HUES6 (cell line): ENCODE results near the gene ZFP64.
A peak's percentile ranks its signal among the peaks of the same experiment; 100 is the strongest.

Source experiments
- H3K27ac ChIP-seq: 2 replicates; pipeline ENCODE4 v1.7.0; 2013; ENCODE audit warnings: low read depth, mild to moderate bottlenecking, low read length, inconsistent platforms
- H3K27me3 ChIP-seq: 2 replicates; pipeline ENCODE4 v1.6.1; 2013; ENCODE audit warnings: low read length; ENCODE audit not compliant: control insufficient read depth, insufficient read depth
- H3K36me3 ChIP-seq: 2 replicates; pipeline ENCODE4 v1.6.1; 2013; ENCODE audit warnings: low read length; ENCODE audit not compliant: control insufficient read depth, insufficient read depth
- H3K4me1 ChIP-seq: 2 replicates; pipeline ENCODE4 v1.6.1; 2013; ENCODE audit warnings: low read length; ENCODE audit not compliant: control insufficient read depth, insufficient read depth
- H3K4me3 ChIP-seq: 2 replicates; pipeline ENCODE4 v1.5.1; 2013; ENCODE audit warnings: low read depth, low read length
- H3K9ac ChIP-seq: one replicate; pipeline ENCODE4 v1.6.1; 2013; ENCODE audit warnings: mild to moderate bottlenecking, low read length
- H3K9me3 ChIP-seq: 2 replicates; pipeline ENCODE4 v1.6.1; 2013; ENCODE audit warnings: low read depth, low read length; ENCODE audit not compliant: control insufficient read depth, insufficient read depth

ZFP64 gene

DNA sequence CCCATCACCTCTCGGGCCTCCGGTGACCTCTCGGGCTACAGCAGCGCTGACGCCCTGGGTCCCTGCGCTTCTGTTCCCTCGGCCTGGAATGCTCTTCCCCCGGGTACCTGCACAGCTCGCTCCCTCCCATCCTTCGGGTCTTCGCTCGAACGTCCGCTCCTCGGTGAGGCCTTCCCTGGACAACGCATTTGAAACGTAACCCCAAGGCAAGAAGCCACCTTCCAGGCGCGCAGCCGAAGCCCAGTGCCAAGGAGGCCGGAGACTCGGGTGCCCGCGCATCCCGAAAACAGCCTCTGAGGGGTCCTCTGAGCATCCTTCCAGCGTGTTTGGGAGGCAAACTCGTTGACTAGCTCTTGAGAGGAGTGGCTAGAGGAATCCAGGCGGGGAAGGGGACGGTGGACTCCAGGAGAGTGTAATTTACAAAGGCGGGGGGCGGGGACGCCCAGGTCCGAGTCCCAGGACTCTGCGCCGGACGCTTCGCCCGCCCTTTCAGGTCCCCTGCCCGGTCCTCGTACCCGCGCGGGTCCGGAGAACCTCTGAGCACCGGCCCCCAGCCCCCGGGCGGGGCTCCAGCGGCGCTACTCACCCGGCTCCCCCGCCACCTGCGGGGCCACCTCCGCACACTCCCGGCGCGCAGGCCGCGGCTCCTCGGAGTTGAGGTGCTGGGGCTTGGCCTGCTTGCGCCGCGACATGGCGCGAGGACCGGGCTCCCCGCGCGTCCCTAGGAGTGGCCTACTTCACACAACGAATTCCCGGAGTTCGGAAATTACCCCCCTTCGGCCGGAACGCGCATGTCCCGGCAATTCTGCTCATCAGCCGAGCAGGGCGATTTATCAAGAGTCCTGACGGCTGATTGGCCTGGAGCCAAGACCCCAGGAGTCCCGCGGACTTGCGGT lies 86.8 kb downstream of the ZFP64 start:
- no peaks in the 10 kb centered on the region for H3K36me3 ChIP-seq
- H3K9ac ChIP-seq: peak overlapping the region; percentile 58
- no peaks in the 10 kb centered on the region for H3K9me3 ChIP-seq
- peaks cover 13% of the 10 kb centered on the region for H3K4me1 ChIP-seq
- no peak overlapping the region; the same call in 1 of the 2 replicates for H3K27ac ChIP-seq
- H3K4me3 ChIP-seq: peak overlapping the region; percentile 72
- peaks cover 58% of the 10 kb centered on the region for H3K27me3 ChIP-seq

DNA sequence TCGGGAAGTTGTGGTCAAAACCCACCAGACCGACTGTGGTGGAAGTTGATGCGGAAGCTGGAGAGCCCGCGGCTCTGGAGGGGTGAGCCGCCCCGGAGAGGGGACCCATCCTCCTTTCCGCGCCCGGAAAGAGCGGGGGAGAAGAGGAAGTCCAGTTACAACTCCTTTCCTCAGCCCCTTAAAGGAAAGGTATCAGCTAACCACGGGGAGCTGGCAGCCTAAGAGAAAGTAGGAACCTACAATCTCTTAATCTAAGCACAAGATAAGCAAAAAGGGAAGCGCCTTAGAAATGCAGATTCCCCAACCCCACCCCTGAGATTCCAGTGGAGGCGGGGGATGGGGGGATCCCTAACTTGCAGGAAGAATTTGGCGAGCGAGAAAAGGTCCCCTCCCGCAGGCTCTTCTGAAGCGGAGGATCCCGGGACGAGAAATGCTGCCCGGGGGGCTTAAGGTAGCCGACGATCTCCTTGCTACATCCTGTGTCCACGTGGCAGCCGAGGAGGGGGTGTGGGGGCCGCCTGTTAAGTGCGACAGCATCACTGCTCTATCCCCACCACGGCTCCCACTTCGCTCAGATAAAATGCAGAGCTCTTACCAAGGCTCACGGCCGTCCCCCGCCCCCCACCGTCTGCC lies 87.5 kb downstream of the ZFP64 start:
- Histone ChIP-seq H3K9ac (peak overlapping the region; percentile 58), H3K4me1 (peaks cover 13% of the 10 kb centered on the region), H3K4me3 (peak overlapping the region; percentile 72), H3K27me3 (peaks cover 66% of the 10 kb centered on the region), H3K27ac (no peak overlapping the region; the same call in 1 of the 2 replicates), H3K9me3 (no peaks in the 10 kb centered on the region), H3K36me3 (no peaks in the 10 kb centered on the region)

DNA sequence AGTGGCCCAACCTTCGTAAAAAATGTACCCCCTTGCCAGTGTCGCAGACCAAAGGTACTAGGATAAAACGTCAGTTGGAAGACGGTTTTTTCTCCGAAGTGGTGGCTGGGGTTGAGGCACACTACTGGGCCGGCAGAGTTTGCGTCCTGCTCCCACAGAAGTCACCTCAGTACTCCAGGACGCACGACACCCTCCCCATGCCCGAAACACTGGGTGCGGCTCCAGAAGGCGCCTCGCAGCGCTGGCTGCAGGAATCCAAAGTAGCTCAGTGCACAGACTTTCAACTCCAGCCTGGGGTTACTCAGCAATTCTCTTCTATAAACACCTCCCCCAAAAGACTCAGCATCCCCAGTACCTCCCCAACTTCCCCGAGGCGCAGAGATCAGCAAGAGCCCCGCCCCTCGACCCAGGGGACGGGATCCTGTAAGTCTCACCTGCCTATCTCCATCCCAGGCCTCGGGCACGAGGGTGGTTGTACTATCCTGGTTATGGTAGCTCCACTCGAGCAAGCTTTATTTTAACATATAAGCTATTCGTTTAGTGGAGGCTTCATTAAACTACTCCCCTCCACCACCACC lies 88.2 kb downstream of the ZFP64 start:
- H3K9me3 ChIP-seq: no peaks in the 10 kb centered on the region
- H3K4me3 ChIP-seq: peak overlapping the region; percentile 72
- no peak overlapping the region; the same call in 1 of the 2 replicates for H3K27ac ChIP-seq
- 0 out of 2 replicates have a peak, but pooled peaks cover under 1% of the 10 kb centered on the region for H3K36me3 ChIP-seq
- H3K4me1 ChIP-seq: peaks cover 13% of the 10 kb centered on the region
- peak overlapping the region; percentile 58 for H3K9ac ChIP-seq
- peaks cover 71% of the 10 kb centered on the region for H3K27me3 ChIP-seq

DNA sequence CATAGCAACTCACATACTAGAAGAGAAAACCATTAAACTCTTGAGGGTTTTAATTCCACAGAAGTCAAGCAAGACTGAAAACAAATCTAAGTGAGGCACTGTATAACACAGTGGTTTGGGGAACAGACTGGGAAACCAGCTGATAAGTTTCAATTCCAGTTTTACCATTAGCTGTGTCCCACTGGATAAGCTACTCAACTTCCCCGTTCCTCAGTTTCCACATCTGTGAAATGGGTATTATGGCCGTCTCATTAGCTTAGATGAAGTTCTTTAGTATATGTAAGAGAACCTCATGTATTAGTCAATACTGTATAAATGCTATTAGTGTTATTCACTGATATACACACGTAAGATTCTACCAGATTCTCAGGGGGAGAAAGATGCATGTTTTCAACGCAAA lies 89.0 kb downstream of the ZFP64 start:
- peaks cover 13% of the 10 kb centered on the region for H3K4me1 ChIP-seq
- H3K27me3 ChIP-seq: peaks cover 68% of the 10 kb centered on the region
- H3K36me3 ChIP-seq: peaks cover 3% of the 10 kb centered on the region; the same call in 1 of the 2 replicates
- H3K9ac ChIP-seq: no peak overlapping the region
- no peak overlapping the region for H3K27ac ChIP-seq
- peak overlapping the region; percentile 72; the same call in 1 of the 2 replicates for H3K4me3 ChIP-seq
- no peaks in the 10 kb centered on the region for H3K9me3 ChIP-seq

DNA sequence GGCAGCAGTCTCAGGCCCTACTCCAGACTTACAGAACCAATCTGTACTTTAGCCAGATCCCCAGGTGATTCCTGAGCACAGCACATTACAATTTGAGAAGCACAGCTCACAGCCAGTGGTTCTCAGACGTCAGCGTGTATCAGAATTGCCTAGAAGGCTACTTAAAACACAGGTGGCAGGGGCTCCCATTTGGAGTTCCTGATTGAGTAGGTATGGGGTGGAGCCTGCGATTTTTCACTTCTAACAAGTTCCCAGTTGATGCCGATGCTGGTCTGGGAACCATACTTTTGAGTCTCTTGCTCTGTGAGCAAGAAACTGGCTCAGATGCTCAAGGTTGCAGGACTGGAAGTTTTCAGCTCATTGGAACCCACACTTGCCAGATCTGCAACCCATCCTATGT lies 89.5 kb downstream of the ZFP64 start:
- Histone ChIP-seq H3K36me3 (peaks cover 4% of the 10 kb centered on the region), H3K27me3 (peaks cover 65% of the 10 kb centered on the region), H3K4me1 (peaks cover 13% of the 10 kb centered on the region), H3K9me3 (no peaks in the 10 kb centered on the region), H3K4me3 (no peak overlapping the region), H3K27ac (no peak overlapping the region), H3K9ac (no peak overlapping the region)
